NCI-H2107 (cell line): ENCODE results near the gene SMYD1.

Experiments used
- DNase-seq: peaks from one replicate; lab custom pipeline; 2025; lab: John Stamatoyannopoulos, UW

SMYD1 gene

GRCh38 chr2:88087073-88087472 lies 19.4 kb downstream of the SMYD1 start:
- DNase-seq, result no peak

GRCh38 chr2:88087763-88088162 lies 20.1 kb downstream of the SMYD1 start:
- DNase-seq, result no peak

GRCh38 chr2:88088999-88089398 lies 21.4 kb downstream of the SMYD1 start:
- DNase-seq, result no peak

- DNase-seq, result no peak
Measured at GRCh38 chr2:88090446-88091283, 23.0 kb downstream of the SMYD1 start.

- DNase-seq, result no peak
Measured at GRCh38 chr2:88091943-88092342, 24.3 kb downstream of the SMYD1 start.

GRCh38 chr2:88092773-88093172 lies 25.1 kb downstream of the SMYD1 start:
- DNase-seq, result no peak

- no peak for DNase-seq
Measured at GRCh38 chr2:88095022-88095421, 27.4 kb downstream of the SMYD1 start.

GRCh38 chr2:88096708-88097107 lies 29.1 kb downstream of the SMYD1 start:
- DNase-seq, result no peak

GRCh38 chr2:88097192-88097591 lies 29.6 kb downstream of the SMYD1 start:
- DNase-seq, result no peak

- DNase-seq, result no peak
Measured at GRCh38 chr2:88097891-88098557, 30.4 kb downstream of the SMYD1 start.

- DNase-seq, result no peak
Measured at GRCh38 chr2:88098558-88098900, 30.9 kb downstream of the SMYD1 start.

- no peak for DNase-seq
Measured at GRCh38 chr2:88099798-88100488, 32.3 kb downstream of the SMYD1 start.

- DNase-seq, result no peak
Measured at GRCh38 chr2:88100489-88100858, 32.8 kb downstream of the SMYD1 start.

- no peak for DNase-seq
Measured at GRCh38 chr2:88108796-88109195, 41.2 kb downstream of the SMYD1 start.

GRCh38 chr2:88110830-88111229 lies 43.2 kb downstream of the SMYD1 start:
- peak; percentile 75 for DNase-seq

- no peak for DNase-seq
Measured at GRCh38 chr2:88113069-88113468, 45.4 kb downstream of the SMYD1 start.

- DNase-seq, result no peak
Measured at GRCh38 chr2:88114889-88115288, 47.3 kb downstream of the SMYD1 start.

GRCh38 chr2:88115825-88116518 lies 48.3 kb downstream of the SMYD1 start:
- no peak for DNase-seq

- DNase-seq, result no peak
Measured at GRCh38 chr2:88116669-88117432, 49.2 kb downstream of the SMYD1 start.

- DNase-seq, result no peak
Measured at GRCh38 chr2:88117973-88118372, 50.3 kb downstream of the SMYD1 start.

GRCh38 chr2:88121678-88122077 lies 54.1 kb downstream of the SMYD1 start:
- DNase-seq, result no peak
